ENCODE results near the gene LRRC56.

LRRC56 gene

DNA sequence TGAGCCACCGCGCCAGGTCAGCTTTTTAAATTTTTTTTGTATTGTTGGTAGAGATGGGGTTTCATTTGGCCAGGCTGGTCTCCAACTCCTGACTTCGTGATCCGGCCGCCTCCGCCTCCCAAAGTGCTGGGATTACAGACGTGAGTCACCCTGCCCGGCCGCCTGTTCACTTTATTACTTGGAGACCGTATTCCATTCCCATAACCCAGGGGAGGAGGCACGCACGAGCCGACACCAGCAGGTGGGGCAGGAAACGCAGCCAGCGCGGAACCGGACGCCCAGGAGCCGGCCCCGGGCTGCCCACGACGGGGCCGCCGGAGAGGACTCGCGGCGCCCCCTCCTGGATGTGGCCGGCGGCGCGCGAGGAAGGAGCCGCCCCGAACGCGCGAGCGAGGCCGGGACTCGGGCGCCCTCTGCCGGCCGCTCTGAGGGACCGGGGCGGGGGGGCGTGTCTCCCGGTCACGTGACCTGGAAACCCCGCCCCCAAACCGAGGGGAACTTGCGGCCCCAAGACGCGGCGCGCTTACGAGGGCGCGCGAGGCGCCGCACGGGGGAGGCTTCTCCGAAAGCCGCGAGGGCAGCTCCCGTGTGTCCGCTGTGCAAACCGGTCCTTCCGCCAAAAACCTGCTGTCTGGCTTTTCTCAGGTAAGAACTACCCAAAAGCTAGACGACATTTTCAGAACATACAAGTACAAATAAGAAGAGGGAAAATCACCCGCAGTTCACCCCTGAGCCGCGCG, 18.7 kb upstream of the LRRC56 start:
- DNase-seq (ENCODE audit: insufficient read length, low spot score) (peak; percentile 84), FAIRE-seq (peak; percentile 49)

DNA sequence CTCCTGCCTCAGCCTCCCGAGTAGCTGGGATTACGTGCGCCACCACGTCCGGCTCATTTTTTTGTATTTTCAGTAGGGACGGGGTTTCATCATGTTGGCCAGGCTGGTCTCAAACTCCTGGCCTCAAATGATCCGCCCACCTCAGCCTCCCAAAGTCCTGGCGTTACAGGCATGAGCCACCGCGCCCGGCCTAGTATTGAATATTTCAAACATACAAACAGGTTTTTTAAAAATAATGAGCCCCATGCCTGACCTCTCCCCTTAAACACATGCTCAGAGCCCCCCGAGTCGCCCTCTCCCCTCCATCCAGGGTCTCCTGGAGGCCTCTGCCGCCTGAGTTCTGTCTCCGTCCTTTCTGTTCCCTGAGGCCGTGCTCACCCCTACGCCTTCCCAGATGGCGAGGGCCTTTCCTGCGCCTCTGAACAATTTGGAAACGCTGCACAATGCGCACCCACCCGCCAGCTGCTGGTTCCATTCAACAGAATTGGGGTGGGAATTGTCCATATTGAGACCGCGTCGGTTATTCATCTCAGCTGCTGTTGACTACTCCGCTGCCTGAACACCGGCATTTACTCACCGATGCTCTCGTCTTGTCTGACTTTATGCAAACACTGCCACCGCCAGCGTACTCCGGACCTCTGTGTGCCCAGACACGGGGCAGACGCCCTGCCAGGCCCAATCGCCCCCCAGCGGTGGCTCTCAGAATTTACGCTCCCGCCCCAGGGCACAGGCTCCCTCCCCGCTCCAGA, 16.7 kb upstream of the LRRC56 start:
- DNase-seq (ENCODE audit: insufficient read length, low spot score) = no peak
- no peak for FAIRE-seq

DNA sequence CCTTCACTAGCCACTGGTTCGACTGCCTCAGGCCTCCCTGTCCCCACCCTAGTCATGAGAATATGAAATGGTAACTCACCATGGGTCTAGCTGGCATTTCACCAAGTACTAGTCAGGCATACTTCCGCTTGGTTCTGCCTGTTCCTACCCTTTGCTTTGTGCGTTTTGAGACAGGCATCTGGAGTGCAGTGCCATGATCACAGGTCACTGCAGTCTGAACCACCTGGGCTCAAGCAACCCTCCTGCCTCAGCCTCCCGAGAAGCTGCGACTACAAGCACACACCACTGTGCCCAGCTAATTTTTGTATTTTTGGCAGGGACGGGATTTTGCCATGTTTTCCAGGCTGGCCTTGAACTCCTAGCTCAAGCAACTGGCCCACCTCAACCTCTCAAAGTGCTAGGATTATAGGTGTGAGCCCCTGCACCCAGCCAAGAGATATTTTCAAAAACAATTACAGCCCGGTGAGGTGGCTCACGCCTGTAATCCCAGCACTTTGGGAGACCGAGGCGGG, 16.1 kb upstream of the LRRC56 start:
- FAIRE-seq (no peak), DNase-seq (ENCODE audit: insufficient read length, low spot score) (no peak)

DNA sequence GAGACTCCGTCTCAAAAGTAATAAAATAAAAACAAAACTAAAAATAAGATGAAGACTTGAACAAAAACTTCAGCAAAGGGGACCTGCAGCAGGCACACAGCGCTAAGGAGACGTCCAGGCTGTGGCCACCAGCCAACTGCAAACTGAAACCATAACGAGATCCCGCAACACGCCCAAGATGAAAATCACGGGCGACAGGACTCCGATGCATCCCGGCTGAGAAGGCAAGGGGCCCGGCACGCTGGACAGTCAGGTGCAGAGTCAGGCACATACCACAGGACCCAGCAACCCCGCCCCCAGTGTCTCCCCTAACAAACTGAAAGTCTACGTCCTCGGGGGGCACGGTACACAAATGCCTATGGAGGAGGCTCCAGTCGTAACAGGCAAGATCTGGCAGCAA, 11.1 kb upstream of the LRRC56 start:
- FAIRE-seq = no peak

DNA sequence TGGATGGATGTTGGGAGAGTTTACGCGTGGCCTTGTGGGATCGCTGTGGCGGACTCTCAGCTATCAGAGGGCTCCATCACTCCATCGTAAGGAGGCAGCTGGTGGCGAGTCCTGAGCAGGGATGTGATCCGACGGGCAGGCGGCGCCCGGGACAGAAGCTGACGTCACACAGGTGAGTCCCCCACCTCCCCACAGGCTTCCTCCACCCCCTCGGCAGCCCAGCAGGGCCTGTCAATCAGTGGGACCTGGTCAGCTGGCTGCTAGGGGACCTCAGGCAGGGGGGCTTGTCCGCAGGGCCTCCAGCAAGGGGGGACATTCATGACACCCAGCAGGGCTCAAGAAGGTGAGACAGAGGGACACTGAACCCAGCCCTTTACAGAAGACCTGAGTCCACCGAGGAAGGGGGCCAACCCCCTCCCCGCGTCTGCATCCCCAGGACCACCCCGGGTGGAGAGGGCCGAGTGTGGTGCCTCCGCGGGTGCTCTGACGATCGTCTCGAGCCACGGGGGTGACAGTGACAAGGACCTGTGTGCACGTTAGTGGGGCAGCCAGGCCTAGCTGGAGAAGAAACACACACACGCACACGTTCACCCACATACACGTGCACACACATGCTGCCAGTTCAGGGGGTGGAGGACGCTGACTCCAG, 9.0 kb upstream of the LRRC56 start:
- FAIRE-seq (no peak), DNase-seq (ENCODE audit: insufficient read length, low spot score) (no peak)

More for the DNA sequence above, 11.1 kb upstream of the LRRC56 start:
- DNase-seq (ENCODE audit: insufficient read length, low spot score) = no peak

DNA sequence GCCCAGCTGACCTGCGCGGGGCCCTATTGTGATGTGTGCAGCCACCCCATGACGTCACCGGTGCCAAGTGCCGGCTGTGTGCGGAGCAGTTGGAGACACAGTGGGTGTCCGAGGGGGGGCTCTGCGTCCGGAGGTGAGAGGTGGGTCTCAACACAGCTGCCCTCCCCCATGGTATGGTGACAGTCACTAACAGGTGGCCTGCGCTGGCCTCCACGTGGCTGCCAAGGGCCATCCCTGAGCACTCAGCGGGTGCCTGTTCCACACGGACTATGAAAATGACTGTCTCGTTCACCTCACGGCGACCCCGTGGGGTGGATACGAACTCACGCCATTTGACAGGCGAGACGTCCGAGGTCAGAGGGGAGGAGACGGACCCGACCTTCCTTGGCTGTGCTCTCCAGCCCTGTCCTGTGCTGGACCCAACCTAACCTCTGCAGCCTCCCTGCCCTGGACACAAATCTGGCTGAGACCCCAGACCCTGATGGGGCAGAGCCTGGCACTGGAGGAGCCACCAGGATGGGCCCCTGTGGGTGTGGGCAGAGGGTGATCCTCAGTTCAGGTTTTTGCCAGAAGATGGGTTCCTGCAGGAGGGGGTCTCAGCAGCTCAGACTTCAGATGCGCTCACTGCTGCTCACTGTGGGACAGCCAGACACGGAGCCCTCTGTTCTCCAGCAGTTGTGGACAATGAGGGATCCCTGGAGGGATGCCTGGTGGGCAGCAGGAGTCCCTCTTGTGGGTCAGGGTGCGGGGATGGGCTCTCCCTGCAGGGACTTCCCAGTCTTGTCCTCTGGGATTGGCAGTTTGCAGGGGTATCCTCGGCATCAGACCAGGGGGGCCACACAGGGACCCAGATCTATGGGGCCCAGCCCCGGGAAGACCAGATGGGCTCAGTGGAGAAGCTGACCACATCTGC, 8.3 kb upstream of the LRRC56 start:
- no peak for DNase-seq (ENCODE audit: insufficient read length, low spot score)
- no peak for FAIRE-seq

DNA sequence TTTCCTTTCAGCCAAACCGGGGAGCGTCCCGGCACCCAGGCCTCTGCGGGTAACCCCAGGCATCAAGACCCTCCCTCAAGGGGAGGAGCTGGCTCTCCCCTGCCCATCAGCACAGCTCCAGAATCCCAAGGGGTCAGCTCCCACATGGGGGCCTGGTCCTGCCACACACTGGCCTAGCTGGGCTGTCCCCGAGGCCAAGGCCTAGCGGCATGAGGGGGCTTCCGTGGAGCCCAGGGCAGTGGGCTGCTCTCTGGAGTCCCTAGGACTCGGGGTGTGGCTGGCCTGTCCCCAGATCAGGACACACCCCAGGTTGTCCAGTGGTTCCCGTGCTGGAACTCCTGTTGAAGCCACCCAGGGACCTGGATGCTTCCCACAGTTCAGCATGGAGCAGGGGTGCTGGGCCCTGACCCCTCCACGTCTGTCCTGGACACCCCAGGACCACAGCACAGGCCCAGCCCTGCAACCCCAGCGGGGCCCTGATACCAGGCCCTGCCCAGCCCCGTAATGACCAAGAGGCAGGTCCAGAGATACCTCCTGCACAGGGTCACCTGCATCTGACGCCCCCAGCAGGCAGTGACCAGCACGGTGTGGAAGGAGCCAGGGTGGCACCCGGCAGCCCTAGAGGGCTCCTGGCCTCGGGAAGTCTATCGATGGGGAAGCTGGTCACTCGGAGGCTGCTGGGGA, 7.5 kb upstream of the LRRC56 start:
- FAIRE-seq (no peak), DNase-seq (ENCODE audit: insufficient read length, low spot score) (no peak)

DNA sequence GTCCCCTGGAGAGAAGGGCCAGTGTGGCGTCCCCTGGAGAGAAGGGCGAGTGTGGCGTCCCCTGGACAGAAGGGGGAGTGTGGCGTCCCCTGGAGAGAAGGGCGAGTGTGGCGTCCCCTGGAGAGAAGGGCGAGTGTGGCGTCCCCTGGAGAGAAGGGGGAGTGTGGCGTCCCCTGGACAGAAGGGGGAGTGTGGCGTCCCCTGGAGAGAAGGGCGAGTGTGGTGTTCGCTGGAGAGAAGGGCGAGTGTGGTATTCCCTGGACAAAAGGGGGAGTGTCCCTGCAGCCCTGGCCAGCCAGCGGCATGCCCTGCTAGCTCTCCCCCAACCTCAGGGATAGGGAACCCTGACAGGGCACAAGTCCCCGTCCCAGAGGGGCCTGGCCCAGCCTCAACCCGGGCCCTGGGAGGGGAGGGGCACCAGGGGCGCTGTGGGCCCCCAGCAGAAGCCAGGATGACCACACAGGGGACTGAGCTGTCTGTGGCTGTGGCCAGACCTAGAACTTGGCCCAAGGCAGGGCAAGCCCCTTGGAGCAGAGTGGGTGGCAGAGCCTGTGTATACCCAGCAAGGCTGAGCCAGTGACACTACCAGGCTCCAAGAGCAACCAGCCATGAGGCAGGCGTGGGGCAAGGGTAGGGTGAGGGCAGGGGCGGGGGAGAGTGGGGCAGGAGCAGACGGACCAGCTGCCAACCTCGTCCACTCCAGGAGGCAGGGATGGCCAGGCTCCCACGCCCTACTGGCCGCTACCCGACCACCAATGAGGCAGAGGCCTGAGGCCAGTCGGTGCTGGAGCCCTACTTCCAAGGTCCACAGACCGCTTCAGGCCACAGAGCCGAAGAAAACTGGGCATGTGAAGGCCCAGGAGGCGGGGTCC, 6.1 kb upstream of the LRRC56 start:
- DNase-seq (ENCODE audit: insufficient read length, low spot score) (no peak), FAIRE-seq (no peak)

DNA sequence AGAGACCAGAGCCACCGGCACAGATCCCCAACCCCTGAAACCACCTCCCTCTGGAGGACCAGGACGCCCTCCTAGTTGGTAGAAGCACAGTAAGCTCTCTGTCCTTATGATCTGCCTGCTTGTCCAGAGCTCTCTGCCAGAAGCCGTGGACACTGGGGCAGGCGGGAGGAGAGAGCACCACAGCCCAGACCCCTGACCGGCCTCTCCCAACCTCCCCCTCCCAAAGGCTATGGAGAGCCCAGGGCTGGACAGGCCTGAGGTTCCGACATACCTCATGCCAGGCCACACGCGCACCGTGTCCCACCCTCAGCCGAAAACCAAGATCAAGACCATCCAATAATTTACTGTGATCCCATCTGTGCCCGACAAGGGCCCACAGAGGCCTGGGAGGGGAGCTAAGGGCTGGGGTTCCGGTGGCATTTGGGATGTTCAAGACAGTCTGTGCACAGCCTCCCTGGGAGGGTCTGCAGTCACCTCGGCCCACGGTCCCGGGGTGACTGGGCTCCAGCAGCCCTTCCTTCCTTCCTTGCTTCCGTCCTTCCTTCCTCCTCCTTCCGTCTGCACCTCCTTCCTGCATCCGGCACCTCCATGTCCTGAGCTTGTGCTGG, 5.3 kb upstream of the LRRC56 start:
- no peak for FAIRE-seq
- DNase-seq (ENCODE audit: insufficient read length, low spot score) = no peak

DNA sequence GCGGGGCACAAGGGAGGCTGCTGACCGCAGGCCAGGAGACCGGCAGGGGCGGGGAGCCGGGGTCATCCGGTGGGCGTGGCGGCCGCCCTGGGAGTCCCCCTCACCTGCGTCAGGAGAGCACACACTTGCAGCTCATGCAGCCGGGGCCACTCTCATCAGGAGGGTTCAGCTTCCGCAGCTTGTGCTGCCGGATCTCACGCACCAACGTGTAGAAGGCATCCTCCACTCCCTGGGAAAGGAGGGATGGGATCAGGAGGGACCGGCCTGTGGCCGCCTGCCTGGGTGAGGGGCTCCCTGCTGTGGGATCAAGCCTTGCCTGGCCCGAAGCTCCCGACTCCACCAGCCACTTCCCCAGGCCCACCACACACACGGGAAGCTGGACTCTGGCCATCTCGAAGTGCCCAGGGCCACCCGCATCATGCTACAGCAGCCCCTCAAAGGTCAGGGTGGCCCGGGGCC, 4.8 kb upstream of the LRRC56 start:
- no peak for FAIRE-seq
- no peak for DNase-seq (ENCODE audit: insufficient read length, low spot score)

DNA sequence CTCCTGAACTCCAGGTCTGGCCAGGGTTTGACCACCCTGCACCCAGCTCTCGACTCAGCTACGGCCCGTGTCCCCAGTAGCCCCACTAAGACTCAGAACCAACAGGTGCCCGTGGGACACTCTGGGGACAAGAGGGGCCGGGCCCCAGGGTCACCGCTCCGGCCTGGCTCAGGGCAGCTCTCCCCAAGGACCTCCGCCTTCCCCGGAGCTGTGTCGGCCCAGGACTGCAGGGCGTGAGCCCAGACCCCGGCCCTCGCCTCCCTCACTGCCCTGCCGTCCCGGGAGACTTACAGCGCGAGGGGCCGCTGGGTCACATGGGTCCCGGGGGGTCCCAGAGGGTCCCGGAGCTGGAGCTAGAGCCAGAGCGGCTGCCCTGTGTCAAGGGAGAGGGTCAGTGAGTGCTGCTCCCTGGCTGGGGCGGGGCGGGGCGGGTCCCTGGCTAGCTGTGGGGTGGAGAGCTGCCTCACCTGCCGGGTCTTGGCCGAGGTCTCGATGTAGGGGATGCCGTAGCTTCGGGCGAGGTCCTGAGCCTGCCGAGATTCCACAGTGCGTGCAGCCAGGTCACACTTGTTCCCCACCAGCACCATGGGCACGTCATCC, 4.2 kb upstream of the LRRC56 start:
- no peak for FAIRE-seq

DNA sequence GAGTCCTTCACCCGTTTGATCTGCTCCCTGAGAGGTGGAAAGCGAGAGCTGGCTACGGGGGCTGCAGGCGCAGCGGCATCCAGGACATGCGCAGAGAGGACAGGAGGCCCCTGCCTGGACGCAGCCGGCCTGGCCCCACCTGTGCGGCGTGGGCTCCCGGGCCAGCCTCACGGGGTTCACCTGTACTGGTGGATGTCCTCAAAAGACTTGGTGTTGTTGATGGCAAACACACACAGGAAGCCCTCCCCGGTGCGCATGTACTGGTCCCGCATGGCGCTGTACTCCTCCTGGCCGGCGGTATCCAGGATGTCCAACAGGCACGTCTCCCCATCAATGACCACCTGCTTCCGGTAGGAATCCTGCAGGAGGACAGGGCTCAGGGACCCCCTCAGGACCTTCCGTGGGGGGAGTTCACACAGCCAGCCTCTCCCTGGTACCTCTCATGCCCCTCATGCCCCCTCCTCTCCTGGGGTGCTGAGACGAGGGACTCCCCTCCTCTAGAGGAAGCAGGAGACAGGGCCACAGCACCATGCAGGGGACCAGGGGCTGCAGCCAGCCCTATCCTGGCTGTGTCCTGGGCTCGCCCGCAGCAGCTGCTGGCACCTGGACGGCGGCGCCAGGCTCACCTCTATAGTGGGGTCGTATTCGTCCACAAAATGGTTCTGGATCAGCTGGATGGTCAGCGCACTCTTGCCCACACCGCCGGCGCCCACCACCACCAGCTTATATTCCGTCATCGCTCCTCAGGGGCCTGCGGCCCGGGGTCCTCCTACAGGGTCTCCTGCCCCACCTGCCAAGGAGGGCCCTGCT, 3.5 kb upstream of the LRRC56 start:
- DNase-seq (ENCODE audit: insufficient read length, low spot score) = no peak
- FAIRE-seq = no peak

More for the DNA sequence above, 4.2 kb upstream of the LRRC56 start:
- no peak for DNase-seq (ENCODE audit: insufficient read length, low spot score)

DNA sequence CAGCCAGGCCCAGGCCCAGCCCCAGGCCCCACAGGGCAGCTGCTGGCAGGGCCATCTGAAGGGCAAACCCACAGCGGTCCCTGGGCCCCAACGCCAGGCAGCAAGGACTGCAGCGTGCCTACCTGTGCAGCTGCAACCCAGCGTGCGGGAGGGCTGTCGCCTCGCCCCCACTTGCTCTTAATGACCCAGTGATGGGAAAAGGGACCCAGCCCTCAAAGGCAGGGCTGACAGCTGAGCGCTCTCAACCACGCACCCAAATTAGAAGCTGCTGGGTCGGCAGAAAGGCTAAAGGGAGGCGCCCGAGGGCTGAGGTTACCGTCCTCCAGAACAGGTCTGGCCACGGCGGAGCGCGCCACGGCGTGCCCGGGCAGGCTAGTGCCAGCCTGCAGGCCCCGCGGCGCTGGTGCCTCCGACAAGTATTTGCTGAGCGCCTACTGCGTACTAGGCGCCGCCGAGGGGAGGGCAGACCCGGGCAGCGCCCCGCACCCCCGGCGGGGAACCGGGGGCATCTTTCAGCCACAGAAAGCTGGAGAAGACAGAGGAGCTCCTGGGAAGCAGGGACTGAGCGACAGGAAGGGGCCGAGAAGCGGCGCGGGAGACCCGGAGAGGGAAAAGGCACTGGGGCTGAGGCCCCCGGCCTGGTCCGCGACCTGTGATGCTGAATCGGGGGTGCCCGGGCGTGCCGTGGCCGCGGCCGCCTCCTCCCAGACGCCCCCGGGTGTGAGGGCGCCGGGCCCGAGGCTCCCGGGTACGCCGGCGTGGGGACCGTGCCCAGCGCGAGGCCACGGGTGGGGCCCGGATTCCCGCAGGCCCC, 2.7 kb upstream of the LRRC56 start:
- no peak for FAIRE-seq
- no peak for DNase-seq (ENCODE audit: insufficient read length, low spot score)

DNA sequence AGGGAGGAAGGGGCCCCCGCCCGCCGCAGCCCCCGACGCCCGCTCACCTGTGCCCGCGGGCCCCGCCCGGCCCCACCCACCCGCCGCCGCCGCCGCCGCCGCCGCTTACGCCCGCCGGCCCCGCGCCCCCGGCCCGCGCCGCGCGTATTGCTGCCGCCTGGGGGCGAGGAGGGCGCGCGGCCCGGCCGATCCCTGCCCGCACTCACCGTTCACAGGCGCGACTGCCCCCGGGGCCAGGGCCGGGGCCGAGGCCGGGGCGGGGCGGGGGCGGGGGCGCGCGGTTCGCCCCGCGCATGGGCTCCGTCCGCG, 2.2 kb upstream of the LRRC56 start:
- FAIRE-seq = no peak
- no peak for DNase-seq (ENCODE audit: insufficient read length, low spot score)

DNA sequence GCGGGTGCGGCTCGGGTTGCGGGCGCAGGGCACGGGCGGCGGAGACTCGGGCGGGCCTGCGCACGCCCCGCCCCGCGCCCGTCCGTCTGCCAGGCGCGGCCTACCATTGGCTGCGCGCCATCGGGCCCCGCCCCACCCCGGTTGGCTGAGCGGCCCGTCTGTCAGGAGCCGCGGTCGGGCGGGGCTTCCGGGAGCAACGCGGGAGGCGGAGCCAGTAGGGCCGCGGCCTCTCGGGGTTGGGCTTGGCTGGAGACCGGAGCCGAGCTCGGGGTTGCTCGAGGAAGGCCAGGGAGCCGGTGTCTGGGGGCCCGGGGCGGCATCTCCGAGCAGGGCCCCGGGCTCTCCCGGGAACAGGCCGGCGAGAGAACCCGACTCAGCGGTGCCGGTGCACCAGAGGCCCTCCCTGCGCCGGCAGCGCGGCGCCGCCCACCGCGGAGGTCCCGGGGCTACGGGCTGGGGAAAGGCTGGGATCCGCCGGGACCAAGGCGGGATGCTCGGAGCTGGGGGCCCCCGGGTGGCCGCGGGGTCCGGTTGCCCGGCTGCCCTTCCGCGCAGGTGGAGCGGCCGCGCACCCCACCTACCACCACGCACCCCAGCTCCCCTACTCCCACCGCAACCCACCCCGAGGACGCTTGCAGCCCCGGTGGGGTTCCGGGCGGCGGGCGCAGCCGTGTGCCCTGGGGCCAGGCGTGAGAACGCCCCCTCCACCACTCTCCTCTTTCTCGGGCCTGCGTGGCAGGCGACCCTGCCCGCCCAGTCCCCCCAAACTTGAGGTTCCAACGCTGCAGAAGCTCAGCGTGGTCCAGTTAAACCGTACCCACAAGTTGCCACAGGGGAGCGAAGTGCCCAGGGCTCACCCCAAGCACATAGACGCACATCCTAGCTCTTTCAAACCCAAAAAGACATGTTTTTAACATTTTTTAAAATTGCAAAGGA, 1.5 kb upstream of the LRRC56 start, which contains the start of gene HRAS:
Gene HRAS, minus strand, starts transcription at position 58 of the 936 bp plus-strand sequence.
- FAIRE-seq (peak; percentile 92), DNase-seq (ENCODE audit: insufficient read length, low spot score) (peak; percentile 99)

Measured in GM19239 (cell line).